SHP77 (cell line): ENCODE measurements around the gene RMND1.

ENCODE experiments used
- DNase-seq, 2 experiments: peaks; one replicate each; lab custom pipeline; 2025; lab: John Stamatoyannopoulos, UW

The RMND1 gene

DNA sequence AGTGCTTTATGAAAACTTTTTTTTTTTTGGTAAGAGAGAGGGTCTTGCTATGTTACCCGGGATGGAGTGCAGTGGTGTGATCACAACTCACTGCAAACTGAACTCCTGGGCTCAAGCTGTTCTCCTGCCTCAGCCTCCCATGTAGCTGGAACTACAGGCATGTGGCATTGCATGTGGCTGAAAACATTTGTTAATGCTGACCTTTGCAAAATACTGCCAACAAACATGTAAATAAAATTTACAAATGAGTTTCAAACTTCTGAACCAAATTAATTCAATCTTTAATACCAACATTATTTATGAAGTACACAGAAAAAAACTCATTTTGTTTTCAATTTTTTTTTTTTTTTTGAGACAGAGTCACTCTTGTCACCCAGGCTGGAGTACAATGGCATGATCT is 34.4 kb downstream of the RMND1 start:
- DNase-seq = no peak

- DNase-seq = no peak
These were observed 37.2 kb downstream of the RMND1 start for GRCh38 chr6:151414641-151415260.

- DNase-seq = no peak
These were observed 38.4 kb downstream of the RMND1 start for GRCh38 chr6:151413372-151414145.

DNA sequence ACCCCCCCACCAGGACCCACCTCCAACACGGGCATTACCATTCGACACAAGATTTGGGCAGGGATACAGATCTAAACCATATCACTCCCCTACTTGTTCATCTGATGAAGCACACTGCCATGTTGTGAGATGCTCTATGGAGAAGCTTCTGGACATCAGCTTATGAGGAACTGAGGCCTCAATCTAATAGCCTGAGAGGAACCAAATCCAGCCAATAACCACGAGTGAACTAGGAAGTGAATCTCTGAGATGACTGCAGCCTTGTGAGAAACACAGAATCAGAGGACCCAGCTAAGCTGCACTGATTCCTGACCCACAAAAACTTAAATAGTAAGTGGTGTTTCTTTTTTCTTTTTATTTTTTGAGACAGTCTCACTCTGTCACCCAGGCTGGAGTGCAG is 39.0 kb downstream of the RMND1 start:
- no peak for DNase-seq

GRCh38 chr6:151409679-151410078 is 42.2 kb downstream of the RMND1 start:
- DNase-seq = no peak

DNA sequence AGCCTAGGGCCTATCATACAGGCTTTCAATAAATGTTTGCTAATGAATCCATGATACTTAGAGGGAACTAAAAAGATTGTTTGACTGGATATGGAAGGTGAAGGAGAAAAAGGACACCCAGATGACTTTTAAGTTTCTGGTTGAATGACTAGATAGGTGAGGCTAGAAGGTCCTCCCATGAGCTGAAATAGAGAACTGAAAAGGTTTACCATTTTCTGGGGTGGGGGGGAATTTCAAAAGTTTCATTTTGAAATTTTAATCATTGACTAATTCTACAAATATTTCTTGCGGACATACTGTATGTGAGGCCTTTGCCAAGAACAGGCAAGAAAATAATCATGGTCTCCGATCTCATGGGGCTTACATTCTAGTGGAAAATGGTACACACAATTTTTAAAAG is 42.7 kb downstream of the RMND1 start:
- no peak for DNase-seq

GRCh38 chr6:151408858-151409257 is 43.1 kb downstream of the RMND1 start:
- no peak for DNase-seq

DNA sequence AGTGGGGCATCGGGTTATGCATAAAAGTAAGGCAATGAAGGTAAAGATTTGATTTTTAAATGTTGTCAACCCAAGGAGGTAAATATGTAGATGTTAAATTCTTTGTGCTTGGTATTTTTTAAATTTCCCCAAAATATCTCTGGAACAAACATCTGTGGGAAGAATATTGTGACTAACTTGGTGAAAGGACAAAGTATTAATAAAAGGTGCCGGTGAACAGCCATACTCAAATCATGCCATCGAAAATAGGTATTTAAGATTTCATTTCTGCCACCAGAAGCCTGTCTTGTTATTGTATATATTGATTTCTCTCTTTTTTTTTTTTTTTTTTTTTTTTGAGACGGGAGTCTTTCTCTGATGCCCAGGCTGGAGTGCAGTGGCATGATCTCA is 48.0 kb downstream of the RMND1 start:
- no peak for DNase-seq

DNA sequence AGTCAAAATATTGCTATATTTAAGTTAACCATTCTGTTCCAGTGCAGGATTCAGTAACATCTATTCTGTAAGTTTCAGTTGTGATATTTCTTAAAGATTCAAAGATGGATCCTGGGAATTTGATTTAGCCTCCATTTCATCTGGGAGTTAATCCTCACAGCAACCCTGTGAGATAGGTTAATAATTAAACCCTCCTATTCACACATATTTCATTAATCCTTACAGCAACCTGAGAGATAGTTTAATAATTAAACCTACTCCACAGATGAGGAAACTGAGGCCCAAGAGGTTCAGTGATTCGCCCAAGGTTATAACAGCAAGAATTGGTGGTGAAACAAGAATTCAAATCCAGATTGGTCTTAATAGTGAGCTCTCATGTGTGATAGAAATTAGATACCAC is 49.7 kb downstream of the RMND1 start:
- no peak for DNase-seq

DNA sequence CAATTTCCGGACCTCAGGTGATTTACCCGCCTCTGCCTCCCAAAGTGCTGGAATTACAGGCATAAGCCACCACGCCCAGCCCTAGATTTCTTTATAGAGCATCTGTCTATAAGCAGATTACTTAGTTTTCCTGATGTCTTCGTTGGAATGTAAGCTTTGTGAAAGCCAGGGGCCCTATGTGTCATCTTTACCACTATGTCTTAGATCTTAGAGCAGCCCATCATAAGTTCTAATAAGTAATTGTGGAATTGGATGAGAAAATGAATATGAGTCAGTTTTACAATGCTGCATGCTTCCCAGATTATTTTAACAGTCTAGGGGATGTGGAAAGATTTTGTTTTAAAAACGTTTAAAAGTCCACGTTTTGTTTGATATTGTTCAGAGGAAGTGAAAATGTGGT is 51.5 kb downstream of the RMND1 start:
- no peak for DNase-seq

DNA sequence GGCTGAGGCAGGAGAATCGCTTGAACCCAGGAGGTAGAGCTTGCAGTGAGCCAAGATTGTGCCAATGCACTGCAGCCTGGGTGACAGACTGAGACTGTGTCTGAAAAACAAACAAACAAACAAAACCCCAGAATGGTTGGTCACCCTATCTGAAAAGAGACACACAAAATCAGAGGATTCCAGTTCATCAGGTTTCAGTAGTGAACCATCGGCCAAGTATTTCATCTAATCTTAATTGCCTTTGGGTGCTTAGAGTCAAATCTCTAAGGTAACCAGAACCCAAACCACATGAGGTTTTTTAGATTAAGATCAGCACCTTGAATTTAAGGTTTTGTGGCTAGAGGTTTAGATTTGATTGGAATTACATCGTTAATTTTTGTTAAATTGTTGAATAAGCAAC is 52.2 kb downstream of the RMND1 start:
- no peak for DNase-seq

DNA sequence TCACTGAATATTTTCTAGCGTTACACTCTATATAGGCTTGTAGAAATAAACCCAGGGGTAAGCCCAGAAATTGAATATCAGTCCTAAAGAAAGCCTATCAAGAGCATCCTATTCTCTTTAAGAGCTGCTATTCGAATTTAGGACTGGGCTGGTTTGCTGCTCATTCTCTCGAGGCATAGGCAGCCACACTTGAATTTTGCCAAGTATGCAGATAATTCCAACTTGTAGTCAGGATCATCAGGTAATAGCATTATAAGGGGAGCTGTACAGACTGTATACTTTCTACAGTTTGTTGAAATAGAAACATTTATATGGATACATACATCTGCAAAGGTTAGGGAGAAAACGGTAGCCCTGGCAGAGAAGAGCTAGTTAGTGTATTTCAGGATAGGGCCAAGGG is 58.5 kb downstream of the RMND1 start:
- no peak for DNase-seq

DNA sequence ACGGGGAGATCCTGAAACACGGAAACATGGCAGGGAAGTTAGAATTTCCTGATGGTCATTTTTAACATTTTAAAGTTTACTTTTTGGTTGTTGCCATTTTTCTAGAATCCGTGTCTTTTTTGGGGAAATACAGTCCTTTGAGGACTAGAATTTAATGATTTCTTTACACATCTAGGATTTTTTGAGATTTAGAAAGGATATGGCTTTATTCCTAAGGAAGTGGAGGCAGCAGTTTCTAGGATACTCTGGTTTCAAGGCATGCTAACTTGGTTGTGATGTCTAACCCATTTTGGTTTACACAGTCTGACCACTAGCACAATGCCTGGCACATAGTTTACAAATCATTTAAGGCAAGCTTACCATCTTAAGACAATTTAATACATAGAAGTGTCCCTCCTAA is 59.5 kb downstream of the RMND1 start:
- no peak for DNase-seq

DNA sequence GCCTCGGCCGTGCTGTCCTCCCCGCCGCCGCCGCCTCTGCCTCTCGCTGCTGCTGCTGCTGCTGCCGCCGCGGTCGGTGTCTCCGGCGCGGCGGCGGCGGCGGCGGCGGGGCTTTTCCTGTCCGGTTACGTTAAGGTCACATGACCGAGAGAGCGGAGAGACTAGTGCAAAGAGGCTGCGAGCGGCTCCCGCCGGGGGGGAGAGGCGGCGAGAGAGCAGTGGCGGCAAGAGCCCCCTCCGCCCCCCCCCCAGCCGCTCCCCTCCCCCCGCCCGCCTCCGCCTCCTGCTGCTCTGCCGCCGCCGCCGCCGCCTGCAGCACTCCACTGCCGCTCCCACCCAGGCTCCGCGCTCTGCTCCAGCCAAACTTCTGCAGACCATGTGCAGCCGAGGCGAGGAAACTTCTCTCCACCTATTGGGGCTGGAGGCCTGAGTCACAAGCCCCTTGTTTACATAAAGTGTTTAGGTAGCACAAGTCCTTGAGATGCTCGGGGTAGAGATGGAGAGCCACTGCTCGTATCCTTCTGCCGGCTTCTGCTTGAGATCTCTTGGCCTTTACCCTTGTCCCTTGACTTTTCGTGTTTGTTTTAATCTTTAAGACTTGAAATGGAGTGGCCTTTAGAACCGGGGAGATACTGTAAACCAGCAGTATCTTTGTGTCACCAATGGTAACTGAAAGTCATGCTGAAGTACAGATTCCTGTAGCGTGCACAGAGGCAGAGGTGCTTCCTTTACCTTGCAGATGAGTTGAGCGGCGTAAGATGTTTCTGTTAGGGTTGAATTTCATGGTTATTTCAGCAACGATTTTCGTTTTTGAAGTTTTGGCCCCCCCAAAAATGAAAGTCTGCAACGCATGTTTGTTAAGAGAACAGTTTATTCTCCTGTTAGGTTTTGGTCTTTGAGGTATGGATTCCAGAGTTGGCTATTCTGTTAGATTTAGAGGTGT is 60.2 kb downstream of the RMND1 start, which contains the start of gene ZBTB2:
ZBTB2 (minus strand) TSS at position 89 of the 943 bp plus-strand sequence. CDS start 17,922 bp downstream, outside the sequence.
- peak; percentile 38 to 63 for DNase-seq

- DNase-seq = peak; percentile 33 to 47
These were observed 61.0 kb downstream of the RMND1 start for GRCh38 chr6:151390851-151391470.

- DNase-seq = peak; percentile 95 to 98
These were observed 61.6 kb downstream of the RMND1 start for GRCh38 chr6:151390276-151390850.

GRCh38 chr6:151389618-151390275 is 62.2 kb downstream of the RMND1 start:
- DNase-seq = peak in 1 of 2 experiments; percentile 32

DNA sequence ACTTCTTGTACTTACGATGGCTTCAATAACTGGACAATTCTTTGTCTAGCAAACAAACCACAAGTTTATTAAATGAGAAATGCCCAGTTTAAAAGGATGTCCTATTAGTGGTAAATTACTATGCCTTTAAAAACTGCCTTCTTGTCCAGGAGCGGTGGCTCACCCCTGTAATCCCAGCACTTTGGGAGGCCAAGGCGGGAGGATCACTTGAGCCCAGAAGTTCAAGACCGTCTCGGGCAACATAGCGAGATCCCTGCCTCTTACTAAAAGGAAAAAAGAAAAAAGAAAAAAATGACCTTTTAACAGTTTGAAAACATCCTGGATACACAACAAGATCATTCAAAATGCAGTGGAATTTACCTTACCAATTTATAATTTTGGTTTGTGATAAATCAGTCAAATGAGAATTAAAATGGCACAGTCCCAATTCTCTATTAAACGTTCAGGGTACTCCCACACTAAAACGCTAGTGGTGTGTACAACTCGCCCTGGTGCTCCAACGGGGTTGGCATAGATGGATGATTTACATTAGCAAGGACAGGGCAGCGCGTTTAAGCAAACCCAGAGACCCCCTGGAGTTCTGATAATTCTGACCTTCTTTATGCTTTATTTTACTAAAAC is 62.8 kb downstream of the RMND1 start:
- no peak for DNase-seq

- no peak for DNase-seq
These were observed 63.7 kb downstream of the RMND1 start for GRCh38 chr6:151388236-151388635.

GRCh38 chr6:151387175-151387970 is 64.6 kb downstream of the RMND1 start:
- DNase-seq = no peak
